GM23248 (cell line): ENCODE measurements around the gene TFCP2L1. TPM values are rescaled to one million over a fixed set of nuclear protein-coding genes. Genes with fewer than 3 reads are reported as not detected.

Source experiments
- DNase-seq: peaks from one replicate; pipeline ENCODE4 v3.0.0-alpha.2; 2015
- H2AFZ ChIP-seq: fragments of 200-600 bp; sonication (generic); 2 replicates; pipeline ENCODE4 v1.6.1; 2016; ENCODE audit warnings: antibody characterized with exemption
- H3F3A ChIP-seq: fragments of 200-600 bp; sonication (generic); 2 replicates; pipeline ENCODE4 v1.6.1; 2016; ENCODE audit warnings: mild to moderate bottlenecking, antibody characterized with exemption, mixed run types; ENCODE audit not compliant: insufficient read depth
- H3K27ac ChIP-seq: fragments of 200-600 bp; sonication (generic); 2 replicates; pipeline ENCODE4 v1.5.1; 2016; ENCODE audit warnings: mild to moderate bottlenecking
- H3K27me3 ChIP-seq: fragments of 200-600 bp; sonication (generic); replicated peaks from 2 replicates; pipeline ENCODE4 v1.6.1; 2016; ENCODE audit warnings: mild to moderate bottlenecking; ENCODE audit not compliant: insufficient read depth
- H3K36me3 ChIP-seq: fragments of 200-600 bp; sonication (generic); 2 replicates; pipeline ENCODE4 v1.6.1; 2016; ENCODE audit warnings: low read depth, mild to moderate bottlenecking
- H3K4me1 ChIP-seq: fragments of 200-600 bp; sonication (generic); 2 replicates; pipeline ENCODE4 v1.6.1; 2016; ENCODE audit warnings: mild to moderate bottlenecking; ENCODE audit not compliant: insufficient read depth
- H3K4me2 ChIP-seq: fragments of 200-600 bp; sonication (generic); one replicate; pipeline ENCODE4 v1.6.1; 2016; ENCODE audit warnings: mild to moderate bottlenecking; ENCODE audit not compliant: unreplicated experiment
- H3K4me3 ChIP-seq: fragments of 200-600 bp; sonication (generic); 2 replicates; pipeline ENCODE4 v1.5.1; 2016; ENCODE audit warnings: mild to moderate bottlenecking
- H3K79me2 ChIP-seq: fragments of 200-600 bp; sonication (generic); 2 replicates; pipeline ENCODE4 v1.6.1; 2016; ENCODE audit warnings: mild to moderate bottlenecking; ENCODE audit not compliant: insufficient read depth
- H3K9ac ChIP-seq: fragments of 200-600 bp; sonication (generic); 2 replicates; pipeline ENCODE4 v1.6.1; 2016; ENCODE audit warnings: mild to moderate bottlenecking
- H3K9me2 ChIP-seq: fragments of 200-600 bp; sonication (generic); 2 replicates; pipeline ENCODE4 v1.6.1; 2016; ENCODE audit warnings: mixed run types, mild to moderate bottlenecking, moderate library complexity; ENCODE audit not compliant: insufficient read depth
- H3K9me3 ChIP-seq: fragments of 200-600 bp; sonication (generic); one replicate; pipeline ENCODE4 v1.6.1; 2017; ENCODE audit warnings: low read depth
- H4K20me1 ChIP-seq: fragments of 200-600 bp; sonication (generic); 2 replicates; pipeline ENCODE4 v1.6.0; 2016; ENCODE audit not compliant: insufficient read depth
- EZH2 ChIP-seq: fragments of 200-600 bp; sonication (generic); IDR thresholded peaks from 2 replicates; pipeline ENCODE4 v1.6.1; 2018; ENCODE audit warnings: antibody characterized with exemption, mild to moderate bottlenecking; ENCODE audit not compliant: insufficient read depth, poor library complexity, severe bottlenecking
- EZH2phosphoT487 ChIP-seq: fragments of 200-600 bp; sonication (generic); IDR thresholded peaks from 2 replicates; pipeline ENCODE4 v1.6.1; 2018; ENCODE audit warnings: antibody characterized with exemption, moderate library complexity, mild to moderate bottlenecking, low read depth; ENCODE audit not compliant: insufficient read depth
- WGBS, 2 experiments: methylation state at CpG; one replicate each; pipeline ENCODE4 v1.1.6; 2015 to 2017; ENCODE audit warnings: low lambda C conversion rate in 2 of 2, low coverage in 1 of 2; ENCODE audit errors: missing lambda C conversion rate in 2 of 2; 5-methylcytosine and 5-hydroxymethylcytosine counted together
- in situ Hi-C: fragments of 300-500 bp; cut with MboI; formaldehyde crosslinking; loops from 2 replicates; pipeline ENCODE4 v1.15.0; 2020
- polyA plus RNA-seq: library from polyadenylated mRNA; unstranded; fragments of >200 nt; fragmentation: Nextera tagmentation; extraction: Ambion mirVana; gene quantifications from 2 replicates; pipeline ENCODE4 v1.2.1, GENCODE V29; 2016
- total RNA-seq: library from RNA; depleted of rRNA; stranded (reverse); fragments of >200 nt; shearing (Covaris generic); gene quantifications from 2 replicates; pipeline ENCODE4 v1.2.3, GENCODE V29; 2014

Gene TFCP2L1
- total and polyA plus RNA-seq, 2 experiments from 2014 or later, result not detected

GRCh38 chr2:121187982-121188411, 97.0 kb downstream of the TFCP2L1 start:
- Histone ChIP-seq H3K36me3 (no peaks in the 10 kb centered on the region), H3F3A (no peaks in the 10 kb centered on the region), H2AFZ (no peak overlapping the region), H4K20me1 (no peaks in the 10 kb centered on the region), H3K4me1 (no peaks in the 10 kb centered on the region), H3K27me3 (no peaks in the 10 kb centered on the region), H3K9me3 (no peaks in the 10 kb centered on the region), H3K79me2 (no peaks in the 10 kb centered on the region), H3K9ac (no peak overlapping the region), H3K9me2 (no peaks in the 10 kb centered on the region), H3K27ac (no peak overlapping the region), H3K4me2 (no peak overlapping the region), H3K4me3 (no peak overlapping the region)
- in situ Hi-C loops, result no loop called here
- TF ChIP-seq EZH2 (no peak), EZH2phosphoT487 (no peak)
- 49 to 65% methylated on average over 6 of the region's 6 CpGs for WGBS, 2 experiments
- DNase-seq, result no peak

GRCh38 chr2:121187351-121187981, 97.5 kb downstream of the TFCP2L1 start:
- H3K4me3 ChIP-seq, result no peak overlapping the region
- TF ChIP-seq EZH2 (no peak), EZH2phosphoT487 (no peak)
- H3K27ac ChIP-seq, result no peak overlapping the region
- DNase-seq, result no peak
- no peaks in the 10 kb centered on the region for H4K20me1 ChIP-seq
- no peaks in the 10 kb centered on the region for H3K36me3 ChIP-seq
- H3K4me1 ChIP-seq, result no peaks in the 10 kb centered on the region
- no peaks in the 10 kb centered on the region for H3K27me3 ChIP-seq
- H3K79me2 ChIP-seq, result no peaks in the 10 kb centered on the region
- no peaks in the 10 kb centered on the region for H3K9me2 ChIP-seq
- no peaks in the 10 kb centered on the region for H3K9me3 ChIP-seq
- in situ Hi-C loops, result no loop called here
- no peak overlapping the region for H2AFZ ChIP-seq
- no peak overlapping the region for H3K9ac ChIP-seq
- H3K4me2 ChIP-seq, result no peak overlapping the region
- no peaks in the 10 kb centered on the region for H3F3A ChIP-seq
- 60 to 68% methylated on average over 13 to 19 of the region's 19 CpGs for WGBS, 2 experiments

DNA sequence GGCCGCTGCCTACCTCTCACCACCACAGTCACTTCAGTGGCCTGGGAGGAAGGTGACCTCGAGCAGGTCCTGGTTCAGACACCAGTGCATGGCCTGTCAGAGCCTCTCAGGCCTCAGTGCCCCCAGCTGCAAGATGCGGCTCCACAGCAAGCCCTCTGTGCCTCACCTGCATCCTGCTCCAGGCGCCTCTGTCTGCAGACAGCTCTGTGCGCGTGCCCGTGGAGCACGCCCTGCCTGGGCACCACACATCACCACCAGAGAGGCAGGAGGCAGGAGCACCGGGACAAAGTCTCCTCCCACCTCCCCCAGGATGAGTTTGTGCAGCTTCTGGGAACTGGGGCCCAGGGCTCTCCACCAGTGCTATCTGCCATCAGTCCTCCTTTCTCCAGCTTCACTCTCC, 98.7 kb downstream of the TFCP2L1 start:
- Histone ChIP-seq H3K4me1 (no peaks in the 10 kb centered on the region), H2AFZ (no peak overlapping the region), H3K27me3 (0 out of 2 replicates have a peak, but pooled peaks cover 8% of the 10 kb centered on the region), H3K9me3 (no peaks in the 10 kb centered on the region), H3K9me2 (no peaks in the 10 kb centered on the region), H3K79me2 (no peaks in the 10 kb centered on the region), H3K4me3 (no peak overlapping the region), H3F3A (no peaks in the 10 kb centered on the region), H3K4me2 (no peak overlapping the region), H3K9ac (no peak overlapping the region), H4K20me1 (no peaks in the 10 kb centered on the region), H3K27ac (no peak overlapping the region), H3K36me3 (no peaks in the 10 kb centered on the region)
- no peak for DNase-seq
- 73 to 78% methylated on average over 9 of the region's 9 CpGs for WGBS, 2 experiments
- TF ChIP-seq EZH2 (no peak), EZH2phosphoT487 (no peak)
- in situ Hi-C loops, result no loop called here

GRCh38 chr2:121185571-121186074, 99.4 kb downstream of the TFCP2L1 start:
- DNase-seq, result peak; percentile 37
- in situ Hi-C loops, result no loop called here
- no peak overlapping the region for H3K4me3 ChIP-seq
- 59% methylated on average over 5 of the region's 5 CpGs for WGBS, 2 experiments
- no peak overlapping the region for H3K27ac ChIP-seq
- H3K27me3 ChIP-seq, result 0 out of 2 replicates have a peak, but pooled peaks cover 15% of the 10 kb centered on the region
- H3K4me1 ChIP-seq, result no peaks in the 10 kb centered on the region
- no peaks in the 10 kb centered on the region for H4K20me1 ChIP-seq
- H3K4me2 ChIP-seq, result no peak overlapping the region
- no peak overlapping the region for H2AFZ ChIP-seq
- no peaks in the 10 kb centered on the region for H3K9me2 ChIP-seq
- no peak for TF ChIP-seq EZH2
- TF ChIP-seq EZH2phosphoT487, result no peak
- H3K9me3 ChIP-seq, result no peaks in the 10 kb centered on the region
- no peaks in the 10 kb centered on the region for H3K36me3 ChIP-seq
- no peaks in the 10 kb centered on the region for H3K79me2 ChIP-seq
- no peaks in the 10 kb centered on the region for H3F3A ChIP-seq
- no peak overlapping the region for H3K9ac ChIP-seq

DNA sequence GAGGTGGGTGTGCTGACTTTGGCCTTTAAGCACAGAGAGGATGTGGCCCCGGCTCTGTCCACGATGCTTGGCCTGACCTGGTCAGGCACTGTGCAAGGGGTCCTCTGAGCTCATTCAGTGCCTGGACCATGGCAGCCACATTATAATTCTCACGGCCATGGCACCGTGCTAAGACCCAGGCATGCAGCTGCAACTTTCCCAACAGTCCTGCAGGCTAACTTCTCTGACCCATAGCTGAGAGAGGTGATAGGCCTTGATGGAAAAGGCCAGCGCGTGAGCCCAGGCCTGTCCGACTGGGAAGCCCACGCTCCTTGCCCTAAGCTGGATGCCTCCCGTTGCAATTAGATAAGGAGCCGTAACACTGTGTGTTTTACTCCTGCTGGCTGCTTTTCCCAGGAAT, 99.9 kb downstream of the TFCP2L1 start:
- Histone ChIP-seq H3K9me2 (no peaks in the 10 kb centered on the region), H2AFZ (no peak overlapping the region), H3K9ac (no peak overlapping the region), H3K4me3 (no peak overlapping the region), H3K4me2 (no peak overlapping the region), H3K36me3 (no peaks in the 10 kb centered on the region), H4K20me1 (no peaks in the 10 kb centered on the region), H3K79me2 (no peaks in the 10 kb centered on the region), H3K27me3 (0 out of 2 replicates have a peak, but pooled peaks cover 18% of the 10 kb centered on the region), H3F3A (no peaks in the 10 kb centered on the region), H3K27ac (no peak overlapping the region), H3K9me3 (no peaks in the 10 kb centered on the region), H3K4me1 (no peaks in the 10 kb centered on the region)
- DNase-seq, result no peak
- WGBS, 2 experiments, result 82 to 86% methylated on average over 10 of the region's 10 CpGs
- in situ Hi-C loops, result no loop called here
- TF ChIP-seq EZH2 (no peak), EZH2phosphoT487 (no peak)
